Prostate gland (tissue), 2 donors: ENCODE data around the gene APOL4. TPM values are rescaled to one million over a fixed set of nuclear protein-coding genes. Genes with fewer than 3 reads are reported as not detected.

Experiments
- DNase-seq: peaks from one replicate; pipeline ENCODE4 v3.0.0-alpha.2; 2019; ENCODE audit warnings: low spot score
- H3K27ac ChIP-seq, 2 donors: fragments of 200-600 bp; sonication (generic); 2 replicates each; pipeline ENCODE4 v1.5.1; 2017 to 2019
- H3K27me3 ChIP-seq: fragments of 200-600 bp; sonication (generic); replicated peaks from 2 replicates; pipeline ENCODE4 v1.5.1; 2019; ENCODE audit not compliant: insufficient read depth
- H3K36me3 ChIP-seq, 2 donors: fragments of 200-600 bp; sonication (generic); 1 replicate in 1 of 2; 2 replicates in 1 of 2; pipeline versions ENCODE4 v1.5.1 to v1.8.1; 2017 to 2019
- H3K4me1 ChIP-seq: fragments of 200-600 bp; sonication (generic); replicated peaks from 2 replicates; pipeline ENCODE4 v1.5.1; 2019
- H3K4me3 ChIP-seq, 2 donors: fragments of 200-600 bp; sonication (generic); 2 replicates each; pipeline ENCODE4 v1.5.1; 2017 to 2019
- H3K9me3 ChIP-seq: fragments of 200-600 bp; sonication (generic); 2 replicates; pipeline ENCODE4 v1.5.1; 2017
- CTCF ChIP-seq, 4 experiments: fragments of 200-600 bp in 2 of 4; fragments of 450-650 bp in 2 of 4; sonication (generic) in 2 of 4; IDR thresholded peaks; 1 replicate in 3 of 4; 2 replicates in 1 of 4; pipeline ENCODE4 v1.5.1; 2016 to 2019; ENCODE audit warnings: antibody characterized with exemption in 4 of 4, mild to moderate bottlenecking in 2 of 4, moderate library complexity in 2 of 4
- POLR2A ChIP-seq: fragments of 450-650 bp; IDR thresholded peaks from one replicate; pipeline ENCODE4 v1.6.1; 2016; ENCODE audit warnings: antibody characterized with exemption, mild to moderate bottlenecking
- POLR2AphosphoS5 ChIP-seq: sonication (generic); formaldehyde crosslinking; IDR thresholded peaks from one replicate; pipeline ENCODE4 v1.6.1; 2017; ENCODE audit warnings: antibody characterized with exemption
- WGBS: methylation state at CpG from one replicate; pipeline ENCODE4 v1.1.5; 2018; 5-methylcytosine and 5-hydroxymethylcytosine counted together
- intact Hi-C: fragments of 100-400 bp; cut with DNase I; formaldehyde crosslinking; loops from one replicate; pipeline ENCODE4 v1.14.2; 2022
- total RNA-seq, 2 donors: library from RNA; depleted of rRNA; stranded (reverse); fragments of >200 nt; gene quantifications; one replicate each; pipeline ENCODE4 v1.1.0, GENCODE V29; 2016

APOL4 gene
- total RNA-seq, 2 donors from 2014 or later = 13.6 to 25.5 TPM

- DNase-seq = no peak
Measured at GRCh38 chr22:36184433-36185025, 17.1 kb downstream of the APOL4 start.

GRCh38 chr22:36183446-36183845 is 18.2 kb downstream of the APOL4 start:
- no peaks in the 10 kb centered on the region for H3K9me3 ChIP-seq
- H3K27me3 ChIP-seq = no peaks in the 10 kb centered on the region
- no peak for DNase-seq
- intact Hi-C loops = no loop called here
- no peak overlapping the region for H3K27ac ChIP-seq
- no peaks in the 10 kb centered on the region for H3K4me1 ChIP-seq
- no peaks in the 10 kb centered on the region for H3K36me3 ChIP-seq
- TF ChIP-seq CTCF (IDR thresholded peaks at IDR 0.05) = no peak
- no peak for TF ChIP-seq POLR2A
- no peak for TF ChIP-seq POLR2AphosphoS5
- 93% methylated on average over 7 of the region's 7 CpGs for WGBS
- H3K4me3 ChIP-seq = no peak overlapping the region

More at GRCh38 chr22:36184433-36185025, 17.1 kb downstream of the APOL4 start:
- Histone ChIP-seq H3K9me3 (no peaks in the 10 kb centered on the region), H3K36me3 (no peaks in the 10 kb centered on the region), H3K4me3 (no peak overlapping the region), H3K27me3 (no peaks in the 10 kb centered on the region), H3K27ac (no peak overlapping the region), H3K4me1 (no peaks in the 10 kb centered on the region)
- intact Hi-C loops = no loop called here
- 84% methylated on average over 10 of the region's 10 CpGs for WGBS
- no peak for TF ChIP-seq CTCF (IDR thresholded peaks at IDR 0.05)
- no peak for TF ChIP-seq POLR2A
- TF ChIP-seq POLR2AphosphoS5 = no peak

- over 99% methylated on average over 6 of the region's 6 CpGs for WGBS
- Histone ChIP-seq H3K9me3 (no peaks in the 10 kb centered on the region), H3K36me3 (no peaks in the 10 kb centered on the region), H3K4me1 (no peaks in the 10 kb centered on the region), H3K4me3 (no peak overlapping the region), H3K27me3 (no peaks in the 10 kb centered on the region), H3K27ac (no peak overlapping the region)
- no peak for DNase-seq
- TF ChIP-seq POLR2AphosphoS5 (no peak), CTCF (IDR thresholded peaks at IDR 0.05) (no peak), POLR2A (no peak)
- intact Hi-C loops = no loop called here
Measured at GRCh38 chr22:36182857-36183256, 18.8 kb downstream of the APOL4 start.

GRCh38 chr22:36182056-36182455 is 19.6 kb downstream of the APOL4 start:
- intact Hi-C loops = no loop called here
- TF ChIP-seq POLR2AphosphoS5 = no peak

GRCh38 chr22:36180928-36181327 is 20.7 kb downstream of the APOL4 start:
- Histone ChIP-seq H3K27me3 (no peaks in the 10 kb centered on the region), H3K4me3 (no peak overlapping the region), H3K9me3 (no peaks in the 10 kb centered on the region), H3K36me3 (no peaks in the 10 kb centered on the region), H3K4me1 (no peaks in the 10 kb centered on the region), H3K27ac (no peak overlapping the region)
- no peak for TF ChIP-seq POLR2AphosphoS5
- no peak for TF ChIP-seq POLR2A
- no peak for TF ChIP-seq CTCF (IDR thresholded peaks at IDR 0.05)
- no peak for DNase-seq
- intact Hi-C loops = loop anchor here (2.0 kb wide), 1 partner anchor 36 kb away; no protein-coding TSS in a partner anchor
- WGBS = 91% methylated on average over 6 of the region's 6 CpGs

More at GRCh38 chr22:36182056-36182455, 19.6 kb downstream of the APOL4 start:
- H3K4me1 ChIP-seq = no peaks in the 10 kb centered on the region
- H3K36me3 ChIP-seq = no peaks in the 10 kb centered on the region
- WGBS = 38% methylated on average over 7 of the region's 7 CpGs
- no peaks in the 10 kb centered on the region for H3K9me3 ChIP-seq
- no peak overlapping the region for H3K4me3 ChIP-seq
- H3K27me3 ChIP-seq = no peaks in the 10 kb centered on the region
- H3K27ac ChIP-seq = no peak overlapping the region
- no peak for DNase-seq
